H9 (cell line): ENCODE data around the gene DLK1. TPM values are rescaled to one million over a fixed set of nuclear protein-coding genes. Genes with fewer than 3 reads are reported as not detected.

Experiments
- DNase-seq: peaks from one replicate; pipeline ENCODE4 v3.0.0-alpha.2; 2017
- H2AFZ ChIP-seq: one replicate; pipeline ENCODE4 v1.6.1; 2013; ENCODE audit warnings: mild to moderate bottlenecking, low read length, control low read depth, moderate library complexity
- H2AK5ac ChIP-seq: 2 replicates; pipeline ENCODE4 v1.6.1; 2013; ENCODE audit warnings: low read length, control low read depth, mixed read lengths; ENCODE audit not compliant: insufficient read length
- H2BK120ac ChIP-seq: one replicate; pipeline ENCODE4 v1.6.1; 2013; ENCODE audit warnings: low read depth, mild to moderate bottlenecking, low read length, control low read depth, inconsistent platforms; ENCODE audit not compliant: poor library complexity, severe bottlenecking
- H2BK12ac ChIP-seq: 2 replicates; pipeline ENCODE4 v1.6.1; 2013; ENCODE audit warnings: low read length, control low read depth, mixed read lengths, low read depth; ENCODE audit not compliant: insufficient read length
- H2BK15ac ChIP-seq: 2 replicates; pipeline ENCODE4 v1.6.1; 2013; ENCODE audit warnings: low read depth, low read length, control low read depth
- H2BK20ac ChIP-seq: one replicate; pipeline ENCODE4 v1.6.1; 2013; ENCODE audit warnings: low read depth, mild to moderate bottlenecking, low read length, control low read depth, inconsistent platforms; ENCODE audit not compliant: poor library complexity, severe bottlenecking
- H2BK5ac ChIP-seq: 2 replicates; pipeline ENCODE4 v1.6.1; 2013; ENCODE audit warnings: low read length, control low read depth, mixed read lengths; ENCODE audit not compliant: insufficient read length
- H3K14ac ChIP-seq: 2 replicates; pipeline ENCODE4 v1.6.1; 2013; ENCODE audit warnings: low read length, control low read depth; ENCODE audit not compliant: insufficient read depth
- H3K18ac ChIP-seq: 2 replicates; pipeline ENCODE4 v1.6.1; 2013; ENCODE audit warnings: low read depth, mild to moderate bottlenecking, mixed read lengths, low read length, control low read depth; ENCODE audit not compliant: insufficient read length
- H3K23ac ChIP-seq: 2 replicates; pipeline ENCODE4 v1.6.1; 2013; ENCODE audit warnings: low read length, control low read depth, mixed read lengths, low read depth; ENCODE audit not compliant: insufficient read length
- H3K23me2 ChIP-seq: 2 replicates; pipeline ENCODE4 v1.6.1; 2013; ENCODE audit warnings: low read depth, mild to moderate bottlenecking, mixed read lengths, low read length, control low read depth; ENCODE audit not compliant: insufficient read length, poor library complexity, severe bottlenecking
- H3K27ac ChIP-seq: 2 replicates; pipeline ENCODE4 v1.5.1; 2013; ENCODE audit warnings: low read length, control low read depth, mixed read lengths, low read depth; ENCODE audit not compliant: insufficient read length
- H3K27me3 ChIP-seq: 2 replicates; pipeline ENCODE4 v1.6.1; 2013; ENCODE audit warnings: low read length, control low read depth, inconsistent platforms; ENCODE audit not compliant: insufficient read depth
- H3K4ac ChIP-seq: 2 replicates; pipeline ENCODE4 v1.6.1; 2013; ENCODE audit warnings: low read depth, mild to moderate bottlenecking, control low read depth, inconsistent platforms, low read length, moderate library complexity
- H3K4me1 ChIP-seq: 2 replicates; pipeline ENCODE4 v1.6.1; 2013; ENCODE audit warnings: low read length, control low read depth, inconsistent platforms; ENCODE audit not compliant: insufficient read depth
- H3K4me2 ChIP-seq: 2 replicates; pipeline ENCODE4 v1.6.1; 2013; ENCODE audit warnings: low read length, control low read depth, mixed read lengths; ENCODE audit not compliant: insufficient read length, insufficient read depth
- H3K56ac ChIP-seq: 2 replicates; pipeline ENCODE4 v1.6.1; 2013; ENCODE audit warnings: low read depth, mild to moderate bottlenecking, mixed read lengths, low read length, control low read depth; ENCODE audit not compliant: insufficient read length
- H3K79me1 ChIP-seq: 2 replicates; pipeline ENCODE4 v1.6.1; 2013; ENCODE audit warnings: low read depth, mild to moderate bottlenecking, moderate library complexity, low read length, control low read depth, inconsistent platforms; ENCODE audit not compliant: insufficient read depth, poor library complexity, severe bottlenecking
- H3K79me2 ChIP-seq: 2 replicates; pipeline ENCODE4 v1.6.1; 2013; ENCODE audit warnings: low read length, control low read depth, inconsistent platforms; ENCODE audit not compliant: insufficient read depth
- H3K9ac ChIP-seq: 2 replicates; pipeline ENCODE4 v1.6.1; 2013; ENCODE audit warnings: low read length, control low read depth, mixed read lengths; ENCODE audit not compliant: insufficient read length; ENCODE audit errors: extremely low read depth
- H3K9me3 ChIP-seq: one replicate; pipeline ENCODE4 v1.6.1; 2013; ENCODE audit warnings: low read depth, low read length, inconsistent platforms; ENCODE audit not compliant: control insufficient read depth
- H3T11ph ChIP-seq: one replicate; pipeline ENCODE4 v1.6.1; 2013; ENCODE audit warnings: mild to moderate bottlenecking, low read length, control low read depth, inconsistent platforms
- H4K20me1 ChIP-seq: one replicate; pipeline ENCODE4 v1.6.1; 2013; ENCODE audit not compliant: control insufficient read depth, insufficient read length, insufficient read depth
- H4K5ac ChIP-seq: 2 replicates; pipeline ENCODE4 v1.6.1; 2013; ENCODE audit warnings: low read depth, mild to moderate bottlenecking, mixed read lengths, low read length, control low read depth; ENCODE audit not compliant: insufficient read length
- H4K8ac ChIP-seq: replicated peaks from 2 replicates; pipeline ENCODE4 v1.6.1; 2013; ENCODE audit warnings: low read length, control low read depth, mixed read lengths, low read depth; ENCODE audit not compliant: insufficient read length
- H4K91ac ChIP-seq: 2 replicates; pipeline ENCODE4 v1.6.1; 2013; ENCODE audit warnings: low read depth, mild to moderate bottlenecking, moderate library complexity, mixed read lengths, low read length, control low read depth; ENCODE audit not compliant: insufficient read length
- H3K27ac Mint-ChIP-seq, 3 experiments: 2 replicates in 2 of 3; 3 replicates in 1 of 3; pipeline ENCODE4 v1.8.0; 2020 to 2021; ENCODE audit warnings: mixed read lengths in 3 of 3, mild to moderate bottlenecking in 1 of 3, moderate library complexity in 1 of 3
- H3K27me3 Mint-ChIP-seq: 2 replicates; pipeline ENCODE4 v1.8.0; 2021; ENCODE audit warnings: low read depth, mild to moderate bottlenecking, moderate library complexity, mixed read lengths
- H3K36me3 Mint-ChIP-seq, 3 experiments: 2 replicates in 2 of 3; 3 replicates in 1 of 3; pipeline ENCODE4 v1.8.0; 2020 to 2021; ENCODE audit warnings: low read depth in 3 of 3, mixed read lengths in 3 of 3; ENCODE audit not compliant: insufficient read depth in 1 of 3
- H3K4me1 Mint-ChIP-seq, 2 experiments: 2 replicates each; pipeline ENCODE4 v1.8.0; 2020; ENCODE audit warnings: mixed read lengths in 2 of 2
- H3K4me3 Mint-ChIP-seq, 2 experiments: 2 replicates in 1 of 2; 3 replicates in 1 of 2; pipeline ENCODE4 v1.8.0; 2020 to 2021; ENCODE audit warnings: mild to moderate bottlenecking in 2 of 2, mixed read lengths in 2 of 2, moderate library complexity in 1 of 2
- H3K9me3 Mint-ChIP-seq, 2 experiments: 2 replicates in 1 of 2; 3 replicates in 1 of 2; pipeline ENCODE4 v1.8.0; 2020; ENCODE audit warnings: mild to moderate bottlenecking in 2 of 2, mixed read lengths in 2 of 2, moderate library complexity in 1 of 2
- WGBS: extraction: QIAGEN DNeasy Blood & Tissue Kit; methylation state at CpG from one replicate; pipeline ENCODE4 v1.1.7; 2013; ENCODE audit warnings: missing lambda C conversion rate, low lambda C conversion rate, mixed read lengths; ENCODE audit not compliant: insufficient read length; ENCODE audit errors: extremely low coverage; 5-methylcytosine and 5-hydroxymethylcytosine counted together
- total RNA-seq: library from RNA; stranded (reverse); gene quantifications from 2 replicates; pipeline ENCODE4 v1.2.1, GENCODE V29; 2021
- TF ChIP-seq, protein P1 (sequence below): fragments of 200-600 bp; sonication (generic); conservative IDR thresholded peaks from 3 replicates; pipeline ENCODE4 v1.8.0; 2021; ENCODE audit warnings: antibody characterized with exemption, mild to moderate bottlenecking

The DLK1 gene
- total RNA-seq, 1 experiment from 2014 or later = 2.8 TPM

- Histone ChIP-seq H2BK120ac (no peak overlapping the region), H3K27ac (no peak overlapping the region), H3K18ac (no peak overlapping the region), H4K5ac (no peak overlapping the region), H3K79me1 (no peaks in the 10 kb centered on the region), H3K23ac (no peak overlapping the region), H2BK15ac (no peak overlapping the region), H3K4me2 (no peak overlapping the region), H4K20me1 (no peaks in the 10 kb centered on the region), H3K79me2 (no peaks in the 10 kb centered on the region), H3K9ac (no peak overlapping the region), H3K56ac (no peak overlapping the region), H3K4me1 (no peaks in the 10 kb centered on the region), H4K91ac (no peak overlapping the region), H2BK20ac (no peak overlapping the region), H2BK5ac (no peak overlapping the region), H3T11ph (no peak overlapping the region), H2AFZ (no peak overlapping the region), H3K23me2 (peaks cover 2% of the 10 kb centered on the region), H3K27me3 (no peaks in the 10 kb centered on the region; the same call in 1 of the 2 replicates), H2AK5ac (no peak overlapping the region), H4K8ac (no peak overlapping the region), H3K4ac (no peak overlapping the region), H3K9me3 (no peaks in the 10 kb centered on the region), H3K14ac (no peak overlapping the region), H2BK12ac (no peak overlapping the region)
- DNase-seq = no peak
- peaks cover 35% of the 10 kb centered on the region for H3K27me3 Mint-ChIP-seq
- TF ChIP-seq, protein P1, sequence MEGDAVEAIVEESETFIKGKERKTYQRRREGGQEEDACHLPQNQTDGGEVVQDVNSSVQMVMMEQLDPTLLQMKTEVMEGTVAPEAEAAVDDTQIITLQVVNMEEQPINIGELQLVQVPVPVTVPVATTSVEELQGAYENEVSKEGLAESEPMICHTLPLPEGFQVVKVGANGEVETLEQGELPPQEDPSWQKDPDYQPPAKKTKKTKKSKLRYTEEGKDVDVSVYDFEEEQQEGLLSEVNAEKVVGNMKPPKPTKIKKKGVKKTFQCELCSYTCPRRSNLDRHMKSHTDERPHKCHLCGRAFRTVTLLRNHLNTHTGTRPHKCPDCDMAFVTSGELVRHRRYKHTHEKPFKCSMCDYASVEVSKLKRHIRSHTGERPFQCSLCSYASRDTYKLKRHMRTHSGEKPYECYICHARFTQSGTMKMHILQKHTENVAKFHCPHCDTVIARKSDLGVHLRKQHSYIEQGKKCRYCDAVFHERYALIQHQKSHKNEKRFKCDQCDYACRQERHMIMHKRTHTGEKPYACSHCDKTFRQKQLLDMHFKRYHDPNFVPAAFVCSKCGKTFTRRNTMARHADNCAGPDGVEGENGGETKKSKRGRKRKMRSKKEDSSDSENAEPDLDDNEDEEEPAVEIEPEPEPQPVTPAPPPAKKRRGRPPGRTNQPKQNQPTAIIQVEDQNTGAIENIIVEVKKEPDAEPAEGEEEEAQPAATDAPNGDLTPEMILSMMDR = no peak
- WGBS = no CpG with 5 or more reads among the region's 9 CpGs
- H3K4me1 Mint-ChIP-seq = peaks cover 26 to 47% of the 10 kb centered on the region in 2 experiments
- H3K9me3 Mint-ChIP-seq = no peaks in the 10 kb centered on the region; a peak in 1 of 5 replicates
- no peak overlapping the region for H3K4me3 Mint-ChIP-seq
- H3K27ac Mint-ChIP-seq = no peak overlapping the region
- no peaks in the 10 kb centered on the region for H3K36me3 Mint-ChIP-seq
Observed at GRCh38 chr14:100715332-100715731, 11.4 kb upstream of the DLK1 start.
